Measurements from ENCODE around the gene FOXE1. TPM values are rescaled to one million over a fixed set of nuclear protein-coding genes. Genes with fewer than 3 reads are reported as not detected.

Gene FOXE1
- total and polyA plus RNA-seq, 2 of the 13 experiments (the other 11 are each of a cell fraction or from before 2014, with no cell fraction given), result not detected

DNA sequence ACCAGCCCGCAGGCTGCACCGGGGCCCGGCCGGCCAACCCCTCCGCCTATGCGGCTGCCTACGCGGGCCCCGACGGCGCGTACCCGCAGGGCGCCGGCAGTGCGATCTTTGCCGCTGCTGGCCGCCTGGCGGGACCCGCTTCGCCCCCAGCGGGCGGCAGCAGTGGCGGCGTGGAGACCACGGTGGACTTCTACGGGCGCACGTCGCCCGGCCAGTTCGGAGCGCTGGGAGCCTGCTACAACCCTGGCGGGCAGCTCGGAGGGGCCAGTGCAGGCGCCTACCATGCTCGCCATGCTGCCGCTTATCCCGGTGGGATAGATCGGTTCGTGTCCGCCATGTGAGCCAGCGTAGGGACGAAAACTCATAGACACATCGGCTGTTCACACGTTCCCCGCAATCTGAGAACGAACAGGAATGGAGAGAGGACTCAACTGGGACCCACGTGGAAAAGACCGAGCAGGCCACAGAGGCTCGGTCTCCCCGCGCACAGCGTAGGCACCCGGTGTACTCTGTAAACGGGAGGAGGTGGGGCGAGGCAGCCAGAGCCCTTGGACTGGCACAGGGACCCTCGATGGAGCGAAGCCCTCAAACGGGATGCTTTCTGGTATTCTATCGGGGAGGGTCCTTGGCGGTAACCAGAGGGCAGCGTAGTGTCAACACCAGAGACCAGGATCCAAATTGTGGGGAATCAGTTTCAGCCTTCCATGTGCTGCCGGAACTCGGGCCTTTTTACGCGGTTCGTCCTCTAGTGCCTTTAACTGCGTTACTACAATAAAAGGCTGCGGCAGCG lies 1.9 kb downstream of the FOXE1 start:
- no peak for FAIRE-seq
- TF ChIP-seq, protein P1, sequence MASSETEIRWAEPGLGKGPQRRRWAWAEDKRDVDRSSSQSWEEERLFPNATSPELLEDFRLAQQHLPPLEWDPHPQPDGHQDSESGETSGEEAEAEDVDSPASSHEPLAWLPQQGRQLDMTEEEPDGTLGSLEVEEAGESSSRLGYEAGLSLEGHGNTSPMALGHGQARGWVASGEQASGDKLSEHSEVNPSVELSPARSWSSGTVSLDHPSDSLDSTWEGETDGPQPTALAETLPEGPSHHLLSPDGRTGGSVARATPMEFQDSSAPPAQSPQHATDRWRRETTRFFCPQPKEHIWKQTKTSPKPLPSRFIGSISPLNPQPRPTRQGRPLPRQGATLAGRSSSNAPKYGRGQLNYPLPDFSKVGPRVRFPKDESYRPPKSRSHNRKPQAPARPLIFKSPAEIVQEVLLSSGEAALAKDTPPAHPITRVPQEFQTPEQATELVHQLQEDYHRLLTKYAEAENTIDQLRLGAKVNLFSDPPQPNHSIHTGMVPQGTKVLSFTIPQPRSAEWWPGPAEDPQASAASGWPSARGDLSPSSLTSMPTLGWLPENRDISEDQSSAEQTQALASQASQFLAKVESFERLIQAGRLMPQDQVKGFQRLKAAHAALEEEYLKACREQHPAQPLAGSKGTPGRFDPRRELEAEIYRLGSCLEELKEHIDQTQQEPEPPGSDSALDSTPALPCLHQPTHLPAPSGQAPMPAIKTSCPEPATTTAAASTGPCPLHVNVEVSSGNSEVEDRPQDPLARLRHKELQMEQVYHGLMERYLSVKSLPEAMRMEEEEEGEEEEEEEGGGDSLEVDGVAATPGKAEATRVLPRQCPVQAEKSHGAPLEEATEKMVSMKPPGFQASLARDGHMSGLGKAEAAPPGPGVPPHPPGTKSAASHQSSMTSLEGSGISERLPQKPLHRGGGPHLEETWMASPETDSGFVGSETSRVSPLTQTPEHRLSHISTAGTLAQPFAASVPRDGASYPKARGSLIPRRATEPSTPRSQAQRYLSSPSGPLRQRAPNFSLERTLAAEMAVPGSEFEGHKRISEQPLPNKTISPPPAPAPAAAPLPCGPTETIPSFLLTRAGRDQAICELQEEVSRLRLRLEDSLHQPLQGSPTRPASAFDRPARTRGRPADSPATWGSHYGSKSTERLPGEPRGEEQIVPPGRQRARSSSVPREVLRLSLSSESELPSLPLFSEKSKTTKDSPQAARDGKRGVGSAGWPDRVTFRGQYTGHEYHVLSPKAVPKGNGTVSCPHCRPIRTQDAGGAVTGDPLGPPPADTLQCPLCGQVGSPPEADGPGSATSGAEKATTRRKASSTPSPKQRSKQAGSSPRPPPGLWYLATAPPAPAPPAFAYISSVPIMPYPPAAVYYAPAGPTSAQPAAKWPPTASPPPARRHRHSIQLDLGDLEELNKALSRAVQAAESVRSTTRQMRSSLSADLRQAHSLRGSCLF (CRISPR knock-in tag; IDR thresholded peaks at IDR 0.05; ENCODE audit: borderline replicate concordance), result no peak
- TF ChIP-seq MED8 (CRISPR knock-in tag; IDR thresholded peaks at IDR 0.05; ENCODE audit: insufficient replicate concordance), result no peak
- TF ChIP-seq ZNF235 (CRISPR knock-in tag; IDR thresholded peaks at IDR 0.05; ENCODE audit: borderline replicate concordance), result no peak
- no peak for TF ChIP-seq ATAD3A (CRISPR knock-in tag; IDR thresholded peaks at IDR 0.05)
- TF ChIP-seq RCOR2 (CRISPR knock-in tag; IDR thresholded peaks at IDR 0.05), result no peak
- no peak for TF ChIP-seq RARA (CRISPR knock-in tag; IDR thresholded peaks at IDR 0.05)
- no peak for TF ChIP-seq TRIM24 (CRISPR knock-in tag; IDR thresholded peaks at IDR 0.05)
- no peak for TF ChIP-seq ZNF547 (CRISPR knock-in tag; IDR thresholded peaks at IDR 0.05)
- TF ChIP-seq, protein P2, sequence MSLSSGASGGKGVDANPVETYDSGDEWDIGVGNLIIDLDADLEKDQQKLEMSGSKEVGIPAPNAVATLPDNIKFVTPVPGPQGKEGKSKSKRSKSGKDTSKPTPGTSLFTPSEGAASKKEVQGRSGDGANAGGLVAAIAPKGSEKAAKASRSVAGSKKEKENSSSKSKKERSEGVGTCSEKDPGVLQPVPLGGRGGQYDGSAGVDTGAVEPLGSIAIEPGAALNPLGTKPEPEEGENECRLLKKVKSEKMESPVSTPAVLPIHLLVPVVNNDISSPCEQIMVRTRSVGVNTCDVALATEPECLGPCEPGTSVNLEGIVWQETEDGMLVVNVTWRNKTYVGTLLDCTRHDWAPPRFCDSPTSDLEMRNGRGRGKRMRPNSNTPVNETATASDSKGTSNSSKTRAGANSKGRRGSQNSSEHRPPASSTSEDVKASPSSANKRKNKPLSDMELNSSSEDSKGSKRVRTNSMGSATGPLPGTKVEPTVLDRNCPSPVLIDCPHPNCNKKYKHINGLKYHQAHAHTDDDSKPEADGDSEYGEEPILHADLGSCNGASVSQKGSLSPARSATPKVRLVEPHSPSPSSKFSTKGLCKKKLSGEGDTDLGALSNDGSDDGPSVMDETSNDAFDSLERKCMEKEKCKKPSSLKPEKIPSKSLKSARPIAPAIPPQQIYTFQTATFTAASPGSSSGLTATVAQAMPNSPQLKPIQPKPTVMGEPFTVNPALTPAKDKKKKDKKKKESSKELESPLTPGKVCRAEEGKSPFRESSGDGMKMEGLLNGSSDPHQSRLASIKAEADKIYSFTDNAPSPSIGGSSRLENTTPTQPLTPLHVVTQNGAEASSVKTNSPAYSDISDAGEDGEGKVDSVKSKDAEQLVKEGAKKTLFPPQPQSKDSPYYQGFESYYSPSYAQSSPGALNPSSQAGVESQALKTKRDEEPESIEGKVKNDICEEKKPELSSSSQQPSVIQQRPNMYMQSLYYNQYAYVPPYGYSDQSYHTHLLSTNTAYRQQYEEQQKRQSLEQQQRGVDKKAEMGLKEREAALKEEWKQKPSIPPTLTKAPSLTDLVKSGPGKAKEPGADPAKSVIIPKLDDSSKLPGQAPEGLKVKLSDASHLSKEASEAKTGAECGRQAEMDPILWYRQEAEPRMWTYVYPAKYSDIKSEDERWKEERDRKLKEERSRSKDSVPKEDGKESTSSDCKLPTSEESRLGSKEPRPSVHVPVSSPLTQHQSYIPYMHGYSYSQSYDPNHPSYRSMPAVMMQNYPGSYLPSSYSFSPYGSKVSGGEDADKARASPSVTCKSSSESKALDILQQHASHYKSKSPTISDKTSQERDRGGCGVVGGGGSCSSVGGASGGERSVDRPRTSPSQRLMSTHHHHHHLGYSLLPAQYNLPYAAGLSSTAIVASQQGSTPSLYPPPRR (CRISPR knock-in tag; IDR thresholded peaks at IDR 0.05; ENCODE audit: borderline replicate concordance), result no peak
- TF ChIP-seq, protein P3, sequence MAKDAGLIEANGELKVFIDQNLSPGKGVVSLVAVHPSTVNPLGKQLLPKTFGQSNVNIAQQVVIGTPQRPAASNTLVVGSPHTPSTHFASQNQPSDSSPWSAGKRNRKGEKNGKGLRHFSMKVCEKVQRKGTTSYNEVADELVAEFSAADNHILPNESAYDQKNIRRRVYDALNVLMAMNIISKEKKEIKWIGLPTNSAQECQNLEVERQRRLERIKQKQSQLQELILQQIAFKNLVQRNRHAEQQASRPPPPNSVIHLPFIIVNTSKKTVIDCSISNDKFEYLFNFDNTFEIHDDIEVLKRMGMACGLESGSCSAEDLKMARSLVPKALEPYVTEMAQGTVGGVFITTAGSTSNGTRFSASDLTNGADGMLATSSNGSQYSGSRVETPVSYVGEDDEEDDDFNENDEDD (CRISPR knock-in tag; IDR thresholded peaks at IDR 0.05; ENCODE audit: borderline replicate concordance), result no peak
- TF ChIP-seq, protein P4, sequence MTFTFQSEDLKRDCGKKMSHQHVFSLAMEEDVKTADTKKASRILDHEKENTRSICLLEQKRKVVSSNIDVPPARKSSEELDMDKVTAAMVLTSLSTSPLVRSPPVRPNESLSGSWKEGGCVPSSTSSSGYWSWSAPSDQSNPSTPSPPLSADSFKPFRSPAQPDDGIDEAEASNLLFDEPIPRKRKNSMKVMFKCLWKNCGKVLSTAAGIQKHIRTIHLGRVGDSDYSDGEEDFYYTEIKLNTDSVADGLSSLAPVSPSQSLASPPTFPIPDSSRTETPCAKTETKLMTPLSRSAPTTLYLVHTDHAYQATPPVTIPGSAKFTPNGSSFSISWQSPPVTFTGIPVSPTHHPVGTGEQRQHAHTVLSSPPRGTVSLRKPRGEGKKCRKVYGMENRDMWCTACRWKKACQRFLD (CRISPR knock-in tag; IDR thresholded peaks at IDR 0.05; ENCODE audit: borderline replicate concordance), result no peak

More for the DNA sequence above, 1.9 kb downstream of the FOXE1 start:
- no TSS peak for BruUV-seq (replicated peaks)
- DNase-seq (ENCODE audit: low spot score), result no peak
- Histone ChIP-seq H2AFZ (ENCODE audit: low read length) (no peak overlapping the region), H3K27me3 (ENCODE audit: control insufficient read depth in 1 of 2, insufficient read depth in 2 of 2, low read length in 2 of 2) (peaks cover 8 to 62% of the 10 kb centered on the region in 2 experiments; a peak in 4 of 5 replicates), H3K4me1 (ENCODE audit: insufficient read depth, low read length) (no peaks in the 10 kb centered on the region; the same call in 1 of the 2 replicates), H3K79me2 (ENCODE audit: insufficient read depth, low read length) (no peaks in the 10 kb centered on the region), H3K9me3 (ENCODE audit: low read length) (no peaks in the 10 kb centered on the region), H4K20me1 (ENCODE audit: insufficient read depth, low read length) (no peaks in the 10 kb centered on the region), H3K36me3 (replicated peaks in 1 of 2; ENCODE audit: control insufficient read depth in 1 of 2, insufficient read depth in 2 of 2, low read length in 2 of 2) (no peaks in the 10 kb centered on the region), H3K27ac (ENCODE audit: extremely low read length, insufficient read depth, low read length) (no peak overlapping the region), H3K4me3 (replicated peaks in 1 of 3; ENCODE audit: insufficient read depth in 1 of 3, low read depth in 2 of 3, low read length in 3 of 3) (no peak overlapping the region), H3K9ac (ENCODE audit: insufficient read depth, low read depth, low read length) (no peak overlapping the region), H3K4me2 (ENCODE audit: low read depth, low read length) (no peak overlapping the region)
- no peak for ATAC-seq
- CTCF ChIA-PET (ENCODE audit: low intra/inter-chr PET ratio, low total read pairs), result no interaction called here
- 95% methylated on average over 61 of the region's 71 CpGs for WGBS (ENCODE audit: low lambda C conversion rate)
- POLR2A ChIA-PET, result no interaction called here
- in situ Hi-C loops (cut with HindIII; ENCODE audit: extremely low pct_ligation_motif_present, low pct_unique_long_range_greater_than_20kb), result no loop called here
- intact Hi-C loops (cut with micrococcal nuclease; ENCODE audit: unreplicated experiment), result no loop called here
